Activated CD4-positive, alpha-beta T cell treated with anti-CD3 and anti-CD28 coated beads, Interleukin-2, amount 50 U/mL, for 24 hours (primary cell): ENCODE measurements around the gene TTC34.
"Not testable (repeated sequence)": the region's sequence is repeated elsewhere in the genome, so short reads cannot be mapped to it uniquely, and the experiment has no call there.

Experiments
- DNase-seq, 2 donors: peaks; one replicate each; pipeline ENCODE4 v3.0.0-alpha.2; 2020; ENCODE audit warnings: low read depth in 1 of 2, low spot score in 1 of 2

The TTC34 gene

GRCh38 chr1:2684878-2685277, 116.6 kb downstream of the TTC34 start:
- not testable (repeated sequence) for DNase-seq

- DNase-seq = not testable (repeated sequence)
Measured at GRCh38 chr1:2684000-2684399, 117.5 kb downstream of the TTC34 start.

DNA sequence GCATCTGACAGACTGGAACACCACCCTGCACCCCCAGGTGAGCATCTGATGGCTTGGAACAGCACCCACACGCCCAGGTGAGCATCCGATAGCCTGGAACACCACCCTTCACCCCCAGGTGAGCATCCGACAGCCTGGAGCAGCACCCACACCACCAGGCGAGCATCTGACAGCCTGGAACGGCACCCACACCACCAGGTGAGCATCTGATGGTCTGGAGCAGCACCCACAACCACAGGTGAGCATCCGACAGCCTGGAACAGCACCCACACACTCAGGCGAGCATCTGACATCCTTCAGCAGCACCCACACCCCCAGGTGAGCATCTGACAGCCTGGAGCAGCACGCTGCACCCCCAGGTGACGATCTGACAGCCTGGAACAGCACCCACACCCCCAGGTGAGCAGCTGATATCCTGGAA, 118.2 kb downstream of the TTC34 start:
- not testable (repeated sequence) for DNase-seq

GRCh38 chr1:2682879-2683278, 118.6 kb downstream of the TTC34 start:
- DNase-seq = not testable (repeated sequence)

GRCh38 chr1:2676726-2677125, 124.8 kb downstream of the TTC34 start:
- not testable (repeated sequence) for DNase-seq

- not testable (repeated sequence) for DNase-seq
Measured at GRCh38 chr1:2671656-2672055, 129.8 kb downstream of the TTC34 start.

- DNase-seq = not testable (repeated sequence)
Measured at GRCh38 chr1:2659806-2660205, 141.7 kb downstream of the TTC34 start.

GRCh38 chr1:2657909-2658308, 143.6 kb downstream of the TTC34 start:
- not testable (repeated sequence) for DNase-seq

DNA sequence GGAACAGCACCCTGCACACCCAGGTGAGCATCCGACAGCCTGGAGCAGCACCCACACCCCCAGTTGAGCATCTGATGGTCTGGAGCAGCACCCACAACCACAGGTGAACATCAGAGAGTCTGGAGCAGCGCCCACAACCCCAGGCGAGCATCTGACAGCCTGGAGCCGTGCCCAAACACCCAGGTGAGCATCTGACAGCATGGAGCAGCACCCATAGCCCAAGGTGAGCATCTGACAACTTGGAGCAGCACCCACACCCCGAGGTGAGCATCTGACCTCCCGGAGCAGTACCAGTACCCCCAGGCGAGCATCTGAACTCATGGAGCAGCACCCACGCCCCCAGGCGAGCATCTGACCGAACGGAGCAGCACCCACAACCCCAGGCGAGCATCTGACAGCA, 144.4 kb downstream of the TTC34 start:
- DNase-seq = not testable (repeated sequence)

DNA sequence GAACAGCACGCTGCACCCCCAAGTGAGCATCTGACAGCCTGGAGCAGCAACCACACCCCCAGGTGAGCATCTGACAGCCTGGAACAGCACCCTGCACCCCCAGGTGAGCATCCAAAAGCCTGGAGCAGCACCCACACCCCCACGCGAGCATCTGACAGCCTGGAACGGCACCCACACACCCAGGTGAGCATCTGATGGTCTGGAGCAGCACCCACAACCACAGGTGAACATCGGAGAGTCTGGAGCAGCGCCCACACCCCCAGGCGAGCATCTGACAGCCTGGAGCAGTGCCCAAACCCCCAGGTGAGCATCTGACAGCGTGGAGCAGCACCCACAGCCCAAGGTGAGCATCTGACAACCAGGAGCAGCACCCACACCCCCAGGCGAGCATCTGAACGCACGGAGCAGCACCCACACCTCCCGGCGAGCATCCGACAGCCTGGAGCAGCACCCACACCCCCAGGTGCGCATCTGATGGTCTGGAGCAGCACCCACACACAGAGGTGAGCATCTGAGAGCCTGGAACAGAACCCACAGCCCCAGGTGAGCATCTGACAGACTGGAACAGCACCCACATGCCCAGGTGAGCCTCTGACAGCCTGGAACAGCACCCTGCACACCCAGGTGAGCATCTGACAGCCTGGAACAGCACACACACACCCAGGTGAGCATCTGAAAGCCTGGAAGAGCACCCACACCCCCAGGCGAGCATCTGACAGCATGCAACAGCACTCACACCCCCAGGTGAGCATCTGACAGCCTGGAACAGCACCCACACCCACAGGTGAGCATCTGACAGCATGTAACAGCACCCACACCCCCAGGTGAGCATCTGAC, 145.7 kb downstream of the TTC34 start:
- not testable (repeated sequence) for DNase-seq

- not testable (repeated sequence) for DNase-seq
Measured at GRCh38 chr1:2654443-2654948, 147.0 kb downstream of the TTC34 start.

DNA sequence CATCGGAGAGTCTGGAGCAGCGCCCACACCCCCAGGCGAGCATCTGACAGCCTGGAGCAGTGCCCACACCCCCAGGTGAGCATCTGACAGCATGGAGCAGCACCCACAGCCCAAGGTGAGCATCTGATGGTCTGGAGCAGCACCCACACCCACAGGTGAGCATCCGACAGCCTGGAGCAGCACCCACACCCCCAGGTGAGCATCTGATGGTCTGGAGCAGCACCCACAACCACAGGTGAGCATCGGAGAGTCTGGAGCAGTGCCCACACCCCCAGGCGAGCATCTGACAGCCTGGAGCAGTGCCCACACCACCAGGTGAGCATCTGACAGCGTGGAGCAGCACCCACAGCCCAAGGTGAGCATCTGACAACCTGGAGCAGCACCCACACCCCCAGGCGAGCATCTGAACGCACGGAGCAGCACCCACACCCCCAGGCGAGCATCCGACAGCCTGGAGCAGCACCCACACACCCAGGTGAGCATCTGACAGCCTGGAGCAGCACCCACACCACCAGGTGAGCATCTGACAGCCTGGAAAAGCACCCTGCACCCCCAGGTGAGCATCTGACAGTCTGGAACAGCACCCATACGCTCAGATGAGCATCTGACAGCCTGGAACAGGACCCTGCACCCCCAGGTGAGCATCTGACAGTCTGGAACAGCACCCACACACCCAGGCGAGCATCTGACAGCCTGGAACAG, 147.6 kb downstream of the TTC34 start:
- DNase-seq = not testable (repeated sequence)

DNA sequence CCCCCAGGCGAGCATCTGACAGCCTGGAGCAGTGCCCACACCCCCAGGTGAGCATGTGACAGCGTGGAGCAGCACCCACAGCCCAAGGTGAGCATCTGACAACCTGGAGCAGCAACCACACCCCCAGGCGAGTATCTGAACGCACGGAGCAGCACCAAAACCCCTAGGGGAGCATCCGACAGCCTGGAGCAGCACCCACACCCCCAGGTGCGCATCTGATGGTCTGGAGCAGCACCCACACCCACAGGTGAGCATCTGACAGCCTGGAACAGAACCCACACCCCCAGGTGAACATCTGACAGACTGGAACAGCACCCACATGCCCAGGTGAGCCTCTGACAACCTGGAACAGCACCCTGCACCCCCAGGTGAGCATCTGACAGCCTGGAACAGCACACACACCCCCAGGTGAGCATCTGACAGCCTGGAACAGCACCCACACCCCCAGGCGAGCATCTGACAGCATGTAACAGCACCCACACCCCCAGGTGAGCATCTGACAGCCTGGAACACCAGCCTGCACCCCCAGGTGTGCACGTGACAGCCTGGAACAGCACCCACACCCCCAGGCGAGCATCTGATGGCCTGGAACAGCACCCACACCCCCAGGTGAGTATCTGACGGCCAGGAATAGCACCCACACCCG, 148.4 kb downstream of the TTC34 start:
- DNase-seq = not testable (repeated sequence)

- DNase-seq = not testable (repeated sequence)
Measured at GRCh38 chr1:2652152-2652925, 149.2 kb downstream of the TTC34 start.

GRCh38 chr1:2650967-2651645, 150.4 kb downstream of the TTC34 start:
- no peak for DNase-seq

GRCh38 chr1:2646837-2647236, 154.7 kb downstream of the TTC34 start:
- no peak for DNase-seq

- DNase-seq = no peak
Measured at GRCh38 chr1:2645776-2646175, 155.7 kb downstream of the TTC34 start.

- DNase-seq = no peak
Measured at GRCh38 chr1:2645143-2645542, 156.3 kb downstream of the TTC34 start.

DNA sequence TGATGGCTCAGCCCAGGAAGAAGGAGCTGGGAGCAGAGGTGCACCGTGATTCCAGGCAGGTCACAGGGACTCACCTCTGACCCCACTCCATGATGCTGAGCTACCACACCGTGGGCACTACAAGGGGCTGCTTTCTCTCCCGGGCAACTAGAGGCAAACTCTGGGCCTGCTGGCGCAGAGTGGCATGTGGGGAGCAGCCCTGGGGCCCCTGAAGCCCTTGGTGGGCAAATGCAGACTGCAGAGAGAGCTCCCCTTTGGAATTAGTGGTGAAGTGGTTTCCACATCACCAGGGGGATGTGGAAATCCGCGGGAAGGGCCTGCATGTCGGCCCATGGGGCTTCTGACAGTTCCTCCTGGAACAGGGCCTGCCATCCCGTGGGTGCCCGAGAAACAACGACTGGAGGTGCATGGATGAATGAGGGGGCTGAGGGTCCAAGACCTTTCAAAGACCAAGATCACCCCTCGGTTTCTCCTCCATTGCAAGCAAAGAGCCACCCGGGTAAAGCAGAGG, 156.8 kb downstream of the TTC34 start:
- no peak for DNase-seq

- no peak for DNase-seq
Measured at GRCh38 chr1:2644171-2644570, 157.3 kb downstream of the TTC34 start.
